Stimulated activated CD8-positive, alpha-beta memory T cell treated with anti-CD3 and anti-CD28 coated beads, Interleukin-4, amount 100 ng/mL, for 4 hours (primary cell): ENCODE results near the gene AKAP8L.

Experiments
- DNase-seq, 2 donors: peaks; one replicate each; pipeline ENCODE4 v3.0.0-alpha.2; 2020; ENCODE audit warnings: low read depth in 2 of 2, low spot score in 1 of 2

AKAP8L gene, protein sequence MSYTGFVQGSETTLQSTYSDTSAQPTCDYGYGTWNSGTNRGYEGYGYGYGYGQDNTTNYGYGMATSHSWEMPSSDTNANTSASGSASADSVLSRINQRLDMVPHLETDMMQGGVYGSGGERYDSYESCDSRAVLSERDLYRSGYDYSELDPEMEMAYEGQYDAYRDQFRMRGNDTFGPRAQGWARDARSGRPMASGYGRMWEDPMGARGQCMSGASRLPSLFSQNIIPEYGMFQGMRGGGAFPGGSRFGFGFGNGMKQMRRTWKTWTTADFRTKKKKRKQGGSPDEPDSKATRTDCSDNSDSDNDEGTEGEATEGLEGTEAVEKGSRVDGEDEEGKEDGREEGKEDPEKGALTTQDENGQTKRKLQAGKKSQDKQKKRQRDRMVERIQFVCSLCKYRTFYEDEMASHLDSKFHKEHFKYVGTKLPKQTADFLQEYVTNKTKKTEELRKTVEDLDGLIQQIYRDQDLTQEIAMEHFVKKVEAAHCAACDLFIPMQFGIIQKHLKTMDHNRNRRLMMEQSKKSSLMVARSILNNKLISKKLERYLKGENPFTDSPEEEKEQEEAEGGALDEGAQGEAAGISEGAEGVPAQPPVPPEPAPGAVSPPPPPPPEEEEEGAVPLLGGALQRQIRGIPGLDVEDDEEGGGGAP

DNA sequence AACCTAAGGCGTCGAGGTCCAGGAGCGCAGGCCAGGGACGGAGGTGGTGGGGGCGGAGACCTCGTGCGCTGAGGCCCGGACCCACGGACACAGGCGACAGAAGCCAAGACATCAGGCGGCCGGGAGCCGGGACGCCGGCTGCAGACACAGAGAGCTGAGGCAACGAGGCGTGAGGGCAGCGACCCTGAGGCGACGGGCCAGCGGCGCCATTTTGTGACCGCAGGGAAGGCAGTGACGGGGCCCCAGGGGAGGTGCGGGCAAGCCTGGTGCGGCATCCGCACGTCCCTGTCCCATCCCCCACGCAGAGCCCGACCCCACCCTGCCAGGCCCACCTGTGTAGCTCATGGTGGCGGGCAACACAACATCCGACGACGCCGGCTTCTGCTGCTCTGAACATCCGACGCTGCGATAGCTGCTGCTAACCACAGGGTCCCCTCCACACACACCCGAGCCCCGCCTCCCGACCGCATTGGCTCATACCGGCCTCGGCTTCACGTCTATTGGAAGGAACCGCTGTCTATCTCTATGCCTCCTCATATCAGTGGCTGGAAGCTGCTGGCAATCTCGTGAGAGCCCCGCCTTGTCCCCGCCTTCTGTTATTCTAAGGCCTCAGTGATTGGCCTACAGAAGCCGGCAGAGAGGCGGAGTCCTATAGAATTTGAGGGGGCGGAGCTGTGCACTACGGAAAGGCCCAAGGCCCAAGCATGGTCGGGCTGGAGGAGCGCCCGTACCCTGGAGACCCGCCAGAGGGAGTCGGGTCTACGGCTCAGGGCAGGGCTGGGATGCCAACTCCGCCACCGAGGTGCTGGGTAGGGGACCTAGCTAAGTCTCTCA, at the start of gene AKAP8L:
Gene AKAP8L, minus strand, starts transcription at position 410 of the 834 bp plus-strand sequence. Its CDS starts 65 bp downstream, at position 345.
- peak; percentile 96 to 98 for DNase-seq

DNA sequence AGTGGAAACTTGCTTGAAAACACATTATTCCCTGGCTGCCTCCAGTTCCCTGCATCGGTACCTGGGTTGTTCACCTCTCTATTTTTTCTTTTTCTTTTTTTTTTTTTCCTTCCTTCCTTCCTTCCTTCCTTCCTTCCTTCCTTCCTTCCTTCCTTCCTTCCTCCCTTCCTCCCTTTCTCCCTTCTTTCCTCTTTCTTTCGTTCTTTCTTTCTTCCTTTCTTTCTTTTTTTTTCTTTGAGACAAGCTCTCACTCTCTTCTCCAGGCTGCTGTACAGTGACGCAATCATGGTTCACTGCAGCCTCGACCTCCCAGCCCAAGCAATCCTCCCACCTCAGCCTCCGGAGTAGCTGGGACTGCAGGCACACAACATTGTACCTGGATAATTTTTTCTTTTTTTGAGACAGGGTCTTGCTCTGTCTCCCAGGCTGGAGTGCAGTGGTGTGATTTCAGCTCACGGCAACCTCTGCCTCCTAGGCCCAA, 49.0 kb upstream of the AKAP8L start:
- no peak for DNase-seq

DNA sequence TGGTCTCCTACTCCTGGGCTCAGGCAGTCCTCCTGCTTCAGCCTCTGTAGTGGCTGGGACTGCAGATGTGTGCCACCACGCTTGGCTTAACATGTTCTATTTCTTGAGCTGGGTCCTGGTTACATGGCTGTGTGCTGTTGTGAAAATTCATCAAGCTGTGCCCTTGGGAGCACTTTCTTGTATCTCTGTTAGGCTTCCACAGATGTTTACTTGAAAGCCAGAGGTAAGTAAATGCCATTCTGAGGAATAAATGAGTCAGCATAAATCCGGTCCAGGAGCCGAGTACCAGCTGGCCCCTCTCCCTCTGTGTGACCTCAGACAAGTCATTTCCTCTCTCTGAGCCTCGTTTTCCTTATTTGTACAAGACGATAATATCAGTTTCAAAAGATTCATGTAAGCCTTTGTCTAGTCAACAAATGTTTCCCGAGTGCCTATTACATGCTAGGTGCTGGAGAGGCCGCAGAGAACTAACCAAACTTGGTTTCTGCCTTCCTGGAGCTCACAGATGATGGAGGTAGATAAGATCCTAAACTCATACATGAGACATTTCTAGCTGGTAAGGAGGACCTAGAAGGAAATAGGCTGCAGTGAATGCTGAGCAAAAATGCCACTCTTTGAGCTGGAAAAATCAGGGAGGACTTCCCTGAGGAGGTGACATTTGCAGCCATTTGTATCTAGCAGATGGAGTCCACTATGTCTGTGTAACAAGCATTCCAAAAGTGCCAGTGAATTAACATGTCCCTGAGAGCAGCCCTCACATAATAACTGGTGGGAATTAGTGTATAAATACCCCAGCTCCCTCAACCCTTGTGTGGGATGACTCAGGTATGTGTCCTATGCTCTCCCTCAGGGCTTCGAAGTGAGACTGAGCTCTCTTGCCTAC, 48.3 kb upstream of the AKAP8L start:
- peak in 1 of 2 donors; percentile 47 for DNase-seq

DNA sequence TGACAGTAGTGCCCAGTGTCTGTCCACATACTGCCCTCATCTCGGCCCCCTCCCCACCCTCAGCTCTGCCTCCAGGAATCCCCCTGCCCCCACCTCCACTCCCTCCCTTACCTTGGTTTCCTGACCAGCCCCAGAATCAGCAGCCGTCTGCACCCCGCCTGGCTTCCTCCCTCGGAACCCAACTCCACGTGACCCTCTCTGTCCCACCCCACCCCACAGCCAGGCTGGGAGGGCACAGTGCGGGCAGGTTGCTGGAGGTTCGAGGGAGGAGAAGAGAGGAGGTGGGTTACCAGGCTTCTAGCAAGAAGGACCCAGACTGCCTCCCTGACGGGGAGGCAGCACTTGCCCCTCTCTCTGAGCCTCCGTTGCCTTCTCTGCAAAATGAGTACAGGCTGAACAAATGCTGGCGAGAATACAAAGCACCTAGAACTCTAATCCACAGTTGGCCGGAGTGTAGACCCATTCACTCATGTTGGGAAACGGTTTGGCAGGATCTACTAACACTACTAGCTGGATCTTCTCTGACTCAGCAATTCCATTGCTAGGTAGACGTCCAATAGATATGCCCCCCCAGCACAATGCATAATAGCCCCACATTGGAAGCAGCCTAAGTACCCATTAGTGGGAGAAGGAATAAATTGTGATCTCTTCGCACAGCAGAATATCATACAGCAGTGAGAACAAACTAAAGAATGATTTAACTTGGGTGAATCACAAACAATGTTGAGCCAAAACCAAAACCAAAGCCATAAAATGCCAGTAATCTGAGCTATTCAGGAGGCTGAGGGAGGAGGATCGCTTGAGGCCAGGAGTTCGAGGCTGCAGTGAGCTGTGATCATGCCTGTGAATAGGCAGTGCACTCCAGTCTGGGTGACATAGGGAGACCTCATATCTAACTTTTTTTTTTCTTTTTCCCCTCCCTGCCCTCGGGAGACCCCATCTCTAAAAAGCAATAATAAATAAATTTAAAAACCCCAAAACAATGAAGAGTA, 45.9 kb upstream of the AKAP8L start, which contains the start of gene RASAL3:
Gene RASAL3, minus strand, starts transcription at position 151 of the 992 bp plus-strand sequence. CDS start 186 bp downstream, outside the sequence.
- peak; percentile 37 to 53 for DNase-seq

GRCh38 chr19:15463861-15464371, 45.1 kb upstream of the AKAP8L start:
- peak; percentile 43 to 57 for DNase-seq

GRCh38 chr19:15461694-15462093, 42.9 kb upstream of the AKAP8L start:
- DNase-seq, result no peak

DNA sequence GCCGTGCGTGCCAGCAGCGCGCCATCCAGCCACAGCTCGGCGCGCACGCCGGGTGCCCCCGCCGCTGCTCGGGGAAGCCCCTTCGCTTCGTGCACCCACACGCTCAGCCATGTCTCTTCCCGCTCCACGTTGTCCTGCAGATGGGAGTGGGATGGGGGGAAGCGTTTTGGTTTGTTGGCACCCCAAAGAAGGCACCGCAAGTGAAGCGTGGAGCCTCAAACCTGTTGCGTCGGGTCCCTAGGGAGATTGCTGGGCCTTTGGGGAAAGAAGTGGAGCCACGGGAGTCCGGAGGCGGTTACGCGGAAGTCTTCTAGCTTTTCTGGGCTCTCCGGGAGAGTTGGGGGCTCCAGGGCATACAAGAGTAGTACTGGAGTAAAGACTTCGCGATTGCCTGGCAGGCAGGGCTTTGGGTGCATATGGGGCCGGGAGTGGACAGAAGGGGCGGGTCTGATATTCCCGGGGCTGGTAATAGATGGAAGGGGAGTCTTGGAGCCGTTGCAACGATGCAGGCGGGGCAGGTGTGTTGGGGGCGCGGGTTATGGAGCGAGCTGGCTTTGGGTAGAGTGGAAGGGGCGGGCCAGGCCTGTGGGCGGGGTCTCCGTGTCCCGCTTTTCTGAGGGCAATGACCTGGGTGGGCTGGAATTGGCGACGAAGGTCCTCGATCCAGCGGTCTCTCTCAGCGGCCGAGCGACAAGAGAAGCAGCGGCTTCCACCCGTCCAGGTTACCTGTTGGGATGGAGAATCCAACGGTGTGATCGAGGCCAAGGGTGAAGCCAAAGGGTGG, 39.1 kb upstream of the AKAP8L start:
- no peak for DNase-seq

- no peak for DNase-seq
Observed at GRCh38 chr19:15456871-15457700, 38.3 kb upstream of the AKAP8L start.

DNA sequence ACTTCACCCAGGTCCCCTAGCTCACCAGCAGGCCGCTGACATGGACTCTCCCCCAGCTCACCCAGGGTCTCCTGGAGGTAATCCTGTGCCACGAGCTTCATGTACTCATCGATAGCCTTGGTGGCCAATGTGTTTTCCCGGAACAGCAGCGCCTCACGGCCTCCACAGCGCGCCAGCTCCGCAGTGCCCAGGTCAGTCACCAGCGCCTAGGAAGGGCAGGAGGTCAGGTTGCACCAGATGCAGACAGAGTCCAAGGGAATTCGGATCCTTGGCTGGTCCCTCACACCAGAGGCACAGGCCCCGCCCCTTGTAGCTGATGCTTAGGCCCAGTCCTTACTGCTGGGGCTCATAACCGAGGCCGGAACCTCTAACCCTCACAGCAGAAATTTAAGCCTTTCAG, 37.7 kb upstream of the AKAP8L start:
- DNase-seq, result no peak

- DNase-seq, result no peak
Observed at GRCh38 chr19:15455996-15456395, 37.2 kb upstream of the AKAP8L start.

GRCh38 chr19:15453906-15454860, 35.4 kb upstream of the AKAP8L start:
- no peak for DNase-seq

DNA sequence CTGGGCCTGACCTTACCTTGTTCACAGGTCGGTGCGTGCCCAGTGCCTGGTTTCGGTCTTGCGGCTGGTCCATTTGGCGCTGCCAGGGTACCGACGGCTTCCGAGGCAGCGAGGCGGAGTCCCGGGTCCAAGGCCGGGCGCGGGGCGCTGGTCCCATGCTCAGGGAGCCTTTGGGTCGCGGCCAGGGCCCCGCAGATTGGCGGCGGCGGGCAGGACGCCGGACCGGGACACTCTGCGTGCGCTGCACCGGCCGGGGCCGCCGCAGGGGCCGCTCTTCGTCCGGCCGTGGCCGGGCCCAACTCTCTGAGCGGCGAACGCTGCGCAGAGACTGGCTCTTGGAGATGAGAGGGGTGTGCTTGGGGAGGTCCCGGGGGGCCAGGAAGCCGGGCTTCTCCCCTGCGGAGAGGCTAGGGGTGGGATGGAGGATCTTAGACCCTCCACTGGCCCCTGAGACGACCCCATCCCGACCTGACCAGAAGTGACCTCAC, 34.3 kb upstream of the AKAP8L start:
- no peak for DNase-seq

DNA sequence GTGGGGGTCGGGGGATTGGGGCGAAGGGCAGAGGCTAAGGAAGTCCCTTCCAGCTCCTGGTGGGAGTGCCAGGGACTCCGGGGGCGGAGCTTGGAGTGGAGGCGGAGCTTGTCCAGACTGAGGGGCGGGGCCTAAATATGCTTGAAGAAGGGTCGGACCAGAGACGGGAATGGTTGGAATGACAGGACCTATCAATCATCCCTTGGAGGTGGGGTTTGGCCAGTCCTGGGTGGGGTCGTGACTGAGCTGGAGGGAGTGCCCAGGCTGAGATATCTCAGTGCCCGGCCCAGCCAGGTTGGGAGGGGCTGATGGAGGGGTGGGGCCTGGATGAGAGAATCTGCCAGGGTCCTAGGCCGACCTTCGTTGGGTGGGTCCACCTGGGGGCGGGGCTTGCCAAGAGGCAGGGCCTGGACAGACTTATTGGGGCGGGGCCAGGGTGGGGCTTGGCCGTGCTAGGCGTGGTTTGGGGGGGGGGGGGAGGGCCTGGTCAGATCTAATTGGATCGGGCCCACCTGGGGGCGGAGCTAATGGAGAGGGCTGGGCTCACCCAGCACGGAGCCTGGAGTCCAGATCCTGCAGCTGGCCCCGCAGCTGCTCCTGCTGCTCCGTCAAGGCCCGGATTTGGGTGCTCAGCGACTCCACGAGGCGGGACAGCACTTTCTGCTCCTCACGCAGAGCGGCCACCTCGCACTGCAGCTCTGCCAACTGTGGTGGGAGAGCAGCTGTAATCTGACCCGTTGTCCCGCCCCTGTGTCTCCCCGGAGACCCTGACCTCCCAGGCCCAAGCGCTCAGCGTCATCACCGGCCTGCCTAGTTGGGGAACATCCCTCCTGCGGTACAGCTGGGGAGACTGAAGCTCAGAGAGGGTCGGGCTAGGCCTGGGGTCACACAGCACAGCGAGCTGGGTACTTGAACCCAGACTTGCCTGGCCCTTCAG, 33.6 kb upstream of the AKAP8L start:
- no peak for DNase-seq

- DNase-seq, result no peak
Observed at GRCh38 chr19:15450528-15450890, 31.7 kb upstream of the AKAP8L start.
